GM06990 (cell line): ENCODE measurements around the gene JPH2.

Experiments used
- DNase-seq: peaks from one replicate; pipeline ENCODE4 v3.0.0-alpha.2; 2011; ENCODE audit not compliant: insufficient read length; ENCODE audit errors: extremely low read depth
- H3K27me3 ChIP-seq: replicated peaks from 2 replicates; pipeline ENCODE4 v1.6.0; 2011; ENCODE audit warnings: low read length; ENCODE audit not compliant: control insufficient read depth, insufficient read depth
- H3K36me3 ChIP-seq: 2 replicates; pipeline ENCODE4 v1.5.1; 2011; ENCODE audit warnings: low read length; ENCODE audit not compliant: control insufficient read depth, insufficient read depth
- H3K4me3 ChIP-seq: replicated peaks from 2 replicates; pipeline ENCODE4 v1.5.1; 2011; ENCODE audit warnings: low read depth, mild to moderate bottlenecking, control low read depth, low read length
- CTCF ChIP-seq: IDR thresholded peaks from 2 replicates; pipeline ENCODE4 v1.5.1; 2011; ENCODE audit warnings: low read length, control low read depth, mild to moderate bottlenecking, inconsistent platforms; ENCODE audit not compliant: insufficient read depth, poor library complexity, severe bottlenecking

The JPH2 gene

GRCh38 chr20:44125332-44126127 is 61.5 kb downstream of the JPH2 start:
- DNase-seq, result no peak
- Histone ChIP-seq H3K36me3 (no peaks in the 10 kb centered on the region), H3K27me3 (peaks cover 4% of the 10 kb centered on the region; the same call in 1 of the 2 replicates), H3K4me3 (no peak overlapping the region)
- TF ChIP-seq CTCF, result no peak

GRCh38 chr20:44123874-44124535 is 63.0 kb downstream of the JPH2 start:
- Histone ChIP-seq H3K4me3 (no peak overlapping the region), H3K36me3 (no peaks in the 10 kb centered on the region), H3K27me3 (peaks cover 4% of the 10 kb centered on the region; the same call in 1 of the 2 replicates)
- no peak for DNase-seq
- TF ChIP-seq CTCF, result no peak

- no peak for TF ChIP-seq CTCF
- no peak overlapping the region for H3K4me3 ChIP-seq
- no peaks in the 10 kb centered on the region for H3K36me3 ChIP-seq
- peaks cover 4% of the 10 kb centered on the region; the same call in 1 of the 2 replicates for H3K27me3 ChIP-seq
- DNase-seq, result no peak
Observed at GRCh38 chr20:44123251-44123650, 63.7 kb downstream of the JPH2 start.

GRCh38 chr20:44120676-44121425 is 66.1 kb downstream of the JPH2 start:
- no peak overlapping the region for H3K4me3 ChIP-seq
- H3K36me3 ChIP-seq, result no peaks in the 10 kb centered on the region
- peaks cover 4% of the 10 kb centered on the region for H3K27me3 ChIP-seq
- no peak for DNase-seq
- TF ChIP-seq CTCF, result no peak

- DNase-seq, result no peak
- no peaks in the 10 kb centered on the region for H3K36me3 ChIP-seq
- peaks cover 4% of the 10 kb centered on the region for H3K27me3 ChIP-seq
- H3K4me3 ChIP-seq, result no peak overlapping the region
- TF ChIP-seq CTCF, result no peak
Observed at GRCh38 chr20:44118185-44119033, 68.6 kb downstream of the JPH2 start.
